ENCODE data around the gene SPON2.

The SPON2 gene

DNA sequence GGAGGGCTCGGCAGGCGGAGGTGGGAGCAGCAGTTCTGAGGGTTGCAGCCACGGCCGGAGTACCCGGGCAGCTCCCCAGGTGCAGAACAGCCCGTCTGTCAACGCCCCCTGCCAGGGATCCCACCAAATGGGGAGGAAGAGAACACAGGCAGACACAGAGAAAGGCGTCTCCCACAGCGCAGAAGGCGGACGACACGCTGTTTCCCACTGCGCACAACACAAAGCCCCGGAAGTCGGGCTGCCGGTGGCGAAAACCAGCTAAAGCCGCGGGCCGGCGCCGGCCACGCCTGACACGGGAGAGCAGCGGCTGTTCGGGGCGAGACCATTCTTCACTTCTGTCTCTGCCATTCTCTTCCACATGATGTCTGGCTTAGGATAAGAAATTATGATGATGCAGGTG lies 45.0 kb upstream of the SPON2 start:
- Mint-ChIP-seq H3K4me1 (peaks cover 25% of the 10 kb centered on the region), H3K27ac (peak overlapping the region; percentile 14 to 70 (median 36)), H3K4me3 (no peak overlapping the region), H3K36me3 (ENCODE audit: low read depth) (peaks cover 40% of the 10 kb centered on the region), H3K9me3 (no peaks in the 10 kb centered on the region), H3K27me3 (ENCODE audit: low read depth) (no peaks in the 10 kb centered on the region)
- TF ChIP-seq, protein P1, sequence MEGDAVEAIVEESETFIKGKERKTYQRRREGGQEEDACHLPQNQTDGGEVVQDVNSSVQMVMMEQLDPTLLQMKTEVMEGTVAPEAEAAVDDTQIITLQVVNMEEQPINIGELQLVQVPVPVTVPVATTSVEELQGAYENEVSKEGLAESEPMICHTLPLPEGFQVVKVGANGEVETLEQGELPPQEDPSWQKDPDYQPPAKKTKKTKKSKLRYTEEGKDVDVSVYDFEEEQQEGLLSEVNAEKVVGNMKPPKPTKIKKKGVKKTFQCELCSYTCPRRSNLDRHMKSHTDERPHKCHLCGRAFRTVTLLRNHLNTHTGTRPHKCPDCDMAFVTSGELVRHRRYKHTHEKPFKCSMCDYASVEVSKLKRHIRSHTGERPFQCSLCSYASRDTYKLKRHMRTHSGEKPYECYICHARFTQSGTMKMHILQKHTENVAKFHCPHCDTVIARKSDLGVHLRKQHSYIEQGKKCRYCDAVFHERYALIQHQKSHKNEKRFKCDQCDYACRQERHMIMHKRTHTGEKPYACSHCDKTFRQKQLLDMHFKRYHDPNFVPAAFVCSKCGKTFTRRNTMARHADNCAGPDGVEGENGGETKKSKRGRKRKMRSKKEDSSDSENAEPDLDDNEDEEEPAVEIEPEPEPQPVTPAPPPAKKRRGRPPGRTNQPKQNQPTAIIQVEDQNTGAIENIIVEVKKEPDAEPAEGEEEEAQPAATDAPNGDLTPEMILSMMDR (IDR thresholded peaks at IDR 0.05; ENCODE audit: unreplicated experiment in 3 of 3) = no peak

DNA sequence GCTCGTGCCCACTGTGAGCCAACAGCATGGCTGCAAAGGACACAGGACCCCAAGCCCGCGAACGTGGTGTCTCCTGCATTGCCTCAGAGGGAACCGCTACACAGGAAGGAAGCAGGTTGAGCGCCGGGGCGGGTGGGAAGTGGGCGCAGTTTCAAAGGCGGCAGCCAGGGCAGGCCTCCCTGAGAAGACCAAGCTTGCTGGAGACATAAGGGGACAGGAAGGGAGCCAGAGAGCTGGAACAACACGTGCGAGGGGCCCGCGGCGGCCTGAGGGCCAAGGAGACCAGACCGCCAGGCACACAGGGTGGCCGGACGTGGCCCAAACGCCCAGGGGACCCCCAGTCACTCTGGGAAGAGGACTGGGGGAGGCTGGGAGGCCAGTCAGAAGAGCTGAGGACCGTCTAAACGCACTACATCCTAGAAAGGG lies 44.5 kb upstream of the SPON2 start:
- no peak overlapping the region for H3K4me3 Mint-ChIP-seq
- H3K9me3 Mint-ChIP-seq = no peaks in the 10 kb centered on the region
- H3K4me1 Mint-ChIP-seq = peaks cover 27% of the 10 kb centered on the region
- no peak overlapping the region for H3K27ac Mint-ChIP-seq
- no peaks in the 10 kb centered on the region for H3K27me3 Mint-ChIP-seq (ENCODE audit: low read depth)
- TF ChIP-seq, protein P1 (IDR thresholded peaks at IDR 0.05; ENCODE audit: unreplicated experiment in 3 of 3) = no peak
- peaks cover 41% of the 10 kb centered on the region for H3K36me3 Mint-ChIP-seq (ENCODE audit: low read depth)

DNA sequence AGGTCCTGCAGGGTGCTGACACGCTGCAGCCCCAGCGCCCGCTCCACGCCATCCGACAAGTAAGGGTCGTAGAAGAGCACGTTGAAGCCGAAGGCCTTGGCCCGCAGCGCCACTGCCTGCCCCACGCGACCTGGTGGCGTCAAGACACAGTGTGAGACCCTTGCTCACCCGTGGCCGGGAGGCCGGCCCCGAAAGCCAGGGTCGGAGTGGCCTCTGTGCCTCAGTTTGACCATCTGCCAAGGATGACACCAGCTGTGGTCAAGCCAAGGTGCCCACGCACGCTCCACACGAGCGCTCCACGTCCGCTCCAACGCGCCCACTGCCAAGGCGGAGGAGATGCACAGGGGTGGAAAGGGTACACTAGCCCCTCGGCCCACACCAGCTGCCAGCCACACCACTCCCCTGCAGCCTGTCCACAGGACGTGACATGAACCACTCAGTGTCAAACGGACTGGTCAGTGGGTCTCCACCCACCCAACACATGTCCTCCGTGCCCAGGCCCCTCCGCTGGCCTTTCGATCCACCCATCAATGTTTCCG lies 43.8 kb upstream of the SPON2 start:
- TF ChIP-seq, protein P1 (IDR thresholded peaks at IDR 0.05; ENCODE audit: unreplicated experiment in 3 of 3) = no peak
- H3K27me3 Mint-ChIP-seq (ENCODE audit: low read depth) = no peaks in the 10 kb centered on the region
- peaks cover 37% of the 10 kb centered on the region for H3K36me3 Mint-ChIP-seq (ENCODE audit: low read depth)
- H3K4me1 Mint-ChIP-seq = peaks cover 31% of the 10 kb centered on the region
- no peak overlapping the region for H3K27ac Mint-ChIP-seq
- H3K4me3 Mint-ChIP-seq = no peak overlapping the region
- H3K9me3 Mint-ChIP-seq = no peaks in the 10 kb centered on the region

DNA sequence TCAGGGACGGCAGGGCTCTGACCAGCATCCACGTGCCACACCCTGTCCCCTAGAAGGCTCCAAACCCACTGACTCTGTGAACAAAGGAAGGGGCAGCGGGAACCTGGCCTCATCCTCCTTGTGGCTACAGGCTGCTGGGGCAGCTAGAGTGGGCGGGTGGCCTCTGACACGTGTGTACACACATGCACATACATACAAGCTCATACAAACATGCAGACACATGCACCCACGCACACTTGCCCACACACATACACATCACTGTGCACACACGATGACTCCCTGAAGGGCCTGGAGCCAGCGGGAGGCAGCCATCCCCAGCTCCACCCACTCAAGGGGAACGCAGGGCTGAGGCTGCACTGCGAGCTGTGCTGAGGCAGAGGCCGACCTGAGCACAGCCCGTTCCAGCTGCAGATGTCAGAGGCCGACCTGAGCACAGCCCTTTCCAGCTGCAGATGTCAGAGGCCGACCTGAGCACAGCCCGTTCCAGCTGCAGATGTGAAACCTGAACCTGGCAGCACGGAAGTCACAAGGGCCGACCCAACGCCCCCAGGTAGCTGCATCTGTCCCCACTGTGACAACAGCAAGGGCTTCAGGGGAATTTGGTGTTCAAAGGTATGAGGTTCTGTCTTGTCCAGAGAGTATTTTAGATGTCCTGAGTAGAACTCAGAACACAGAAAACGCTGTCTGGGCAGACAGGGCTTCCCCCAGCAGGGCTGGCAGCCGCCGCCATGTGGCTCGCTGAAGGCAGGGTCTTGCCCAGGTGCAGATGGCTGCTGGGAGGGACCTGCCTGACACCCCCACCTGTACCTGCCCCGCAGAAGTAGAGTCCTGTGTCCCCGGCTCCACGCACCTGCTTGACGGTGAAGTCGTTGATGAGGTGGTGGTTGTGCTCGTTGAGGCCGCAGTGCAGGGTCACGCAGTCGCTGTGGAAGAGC lies 43.0 kb upstream of the SPON2 start:
- Mint-ChIP-seq H3K4me3 (no peak overlapping the region), H3K27me3 (ENCODE audit: low read depth) (no peaks in the 10 kb centered on the region), H3K27ac (peak overlapping the region; percentile 29 to 77 (median 71)), H3K9me3 (no peaks in the 10 kb centered on the region), H3K36me3 (ENCODE audit: low read depth) (peaks cover 29% of the 10 kb centered on the region), H3K4me1 (peaks cover 29% of the 10 kb centered on the region)
- TF ChIP-seq, protein P1 (IDR thresholded peaks at IDR 0.05; ENCODE audit: unreplicated experiment in 3 of 3) = no peak

DNA sequence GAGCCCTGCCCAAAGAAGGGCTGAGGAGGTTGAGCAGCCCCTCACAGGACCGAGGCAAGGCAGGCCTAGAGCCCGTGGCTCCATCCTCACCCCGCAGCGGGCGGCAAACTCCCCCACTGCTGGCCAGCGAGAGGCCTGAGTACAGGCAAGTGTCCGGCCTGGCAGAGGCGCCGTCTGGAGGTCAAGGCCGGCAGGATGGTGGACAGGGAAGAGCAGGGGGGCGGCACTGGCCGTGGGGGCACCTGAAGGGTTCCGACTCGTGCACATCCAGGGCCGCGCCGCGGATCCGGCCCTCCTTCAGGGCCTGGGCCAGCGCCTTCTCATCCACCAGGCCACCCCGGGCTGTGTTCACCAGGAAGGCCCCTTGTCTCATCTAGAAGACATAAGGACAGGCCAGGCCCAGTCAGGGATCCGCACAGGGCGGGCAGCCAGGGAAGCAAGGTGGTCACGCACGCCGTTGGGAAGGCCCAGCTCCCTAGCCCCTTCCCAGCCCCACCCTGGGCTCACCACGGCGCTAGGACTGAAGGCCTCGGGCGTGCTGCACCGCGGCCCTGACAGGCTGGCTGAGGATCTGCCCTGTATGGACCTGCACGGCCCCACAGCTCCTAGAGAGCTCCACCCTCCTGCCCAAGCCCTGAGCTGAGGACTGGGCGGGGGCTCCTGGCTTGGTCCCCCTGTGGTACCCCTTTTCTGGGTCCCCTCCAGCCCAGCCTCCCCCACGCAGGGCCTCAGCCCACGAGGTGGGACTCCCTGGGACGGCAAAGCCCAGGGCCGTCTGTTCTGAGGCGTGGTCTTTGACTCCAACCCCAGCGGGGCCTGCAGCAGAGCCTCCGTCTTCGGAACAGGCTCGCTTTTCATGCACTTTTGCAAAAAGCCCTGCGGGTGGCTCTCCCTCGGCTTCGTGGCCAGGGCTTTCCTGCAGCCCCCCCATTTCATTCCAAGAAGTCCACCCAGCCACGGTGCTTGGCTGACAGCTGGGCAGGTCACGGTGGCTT lies 42.0 kb upstream of the SPON2 start:
- Mint-ChIP-seq H3K4me1 (peaks cover 33% of the 10 kb centered on the region), H3K4me3 (no peak overlapping the region), H3K36me3 (ENCODE audit: low read depth) (peaks cover 23% of the 10 kb centered on the region), H3K9me3 (no peaks in the 10 kb centered on the region), H3K27ac (peak overlapping the region in 1 of 3 experiments; percentile 77), H3K27me3 (ENCODE audit: low read depth) (no peaks in the 10 kb centered on the region)
- TF ChIP-seq, protein P1 (IDR thresholded peaks at IDR 0.05; ENCODE audit: unreplicated experiment in 3 of 3) = no peak

All from nephron (organoid).